Subcutaneous preadipocyte (primary cell): ENCODE results near the gene BNIP1. TPM values are rescaled to one million over a fixed set of nuclear protein-coding genes. Genes with fewer than 3 reads are reported as not detected.

Experiments
- total RNA-seq: library from RNA; depleted of rRNA; stranded (reverse); fragments of >200 nt; gene quantifications from 2 replicates; pipeline ENCODE4 v1.2.3, GENCODE V29; 2012

Gene BNIP1
- total RNA-seq: 18.6 and 21.7 TPM in 2 replicates

GRCh38 chr5:173144200-173145176, at the start of gene BNIP1:
TSS of gene BNIP1 (plus strand) at chr5:173144531. CDS start at chr5:173144546, 15 bp downstream.

Other genes starting within 250 kb of the BNIP1 start
- gene RPL26L1, start 185.1 kb upstream of the BNIP1 start, total RNA-seq: 42.4 and 51.4 TPM in 2 replicates
- 95.4 and 143 TPM in 2 replicates for gene ATP6V0E1, start 160.8 kb upstream of the BNIP1 start, total RNA-seq
- gene CREBRF, start 88.2 kb upstream of the BNIP1 start, total RNA-seq: 10.2 and 13.2 TPM in 2 replicates
- gene NKX2-5, start 90.7 kb downstream of the BNIP1 start, total RNA-seq: not detected in 2 replicates
- gene STC2, start 183.9 kb downstream of the BNIP1 start, total RNA-seq: 11.5 and 16.2 TPM in 2 replicates